GM23248 (cell line): Measurements from ENCODE around the gene GABBR1.

Source experiments
- EZH2 ChIP-seq: fragments of 200-600 bp; sonication (generic); IDR thresholded peaks from 2 replicates; pipeline ENCODE4 v1.6.1; 2018; ENCODE audit warnings: antibody characterized with exemption, mild to moderate bottlenecking; ENCODE audit not compliant: insufficient read depth, poor library complexity, severe bottlenecking
- EZH2phosphoT487 ChIP-seq: fragments of 200-600 bp; sonication (generic); IDR thresholded peaks from 2 replicates; pipeline ENCODE4 v1.6.1; 2018; ENCODE audit warnings: antibody characterized with exemption, moderate library complexity, mild to moderate bottlenecking, low read depth; ENCODE audit not compliant: insufficient read depth

DNA sequence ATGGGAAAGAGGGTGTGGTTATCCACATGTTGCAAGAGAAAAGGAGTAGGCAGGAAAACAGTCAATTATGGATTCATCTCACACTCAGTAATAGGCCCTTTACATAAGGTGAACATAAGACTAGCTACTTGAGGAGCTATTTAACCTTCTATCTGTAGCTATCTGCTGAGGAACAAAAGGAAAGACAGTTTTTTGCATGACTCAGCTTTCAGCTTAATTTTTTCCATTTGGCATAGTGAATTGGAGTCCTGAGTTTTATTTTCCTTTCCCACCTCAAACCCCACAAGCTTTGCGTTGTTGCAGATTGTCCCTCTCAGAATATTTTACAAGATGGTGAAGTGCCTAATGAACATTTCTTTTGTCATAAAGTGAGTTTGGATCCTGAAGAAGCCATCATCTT is 105.9 kb downstream of the GABBR1 start:
- TF ChIP-seq EZH2phosphoT487, result no peak
- no peak for TF ChIP-seq EZH2
